GM21825 (cell line): Measurements from ENCODE around the gene PLEK.
"Not testable (repeated sequence)": the region's sequence is repeated elsewhere in the genome, so short reads cannot be mapped to it uniquely, and the experiment has no call there.

Source experiments
- ATAC-seq: cut with Tn5 transposase; IDR thresholded peaks from one replicate; pipeline ENCODE4 v1.9.1; 2021; ENCODE audit warnings: mild to moderate bottlenecking, moderate library complexity; ENCODE audit not compliant: unreplicated experiment

PLEK gene

DNA sequence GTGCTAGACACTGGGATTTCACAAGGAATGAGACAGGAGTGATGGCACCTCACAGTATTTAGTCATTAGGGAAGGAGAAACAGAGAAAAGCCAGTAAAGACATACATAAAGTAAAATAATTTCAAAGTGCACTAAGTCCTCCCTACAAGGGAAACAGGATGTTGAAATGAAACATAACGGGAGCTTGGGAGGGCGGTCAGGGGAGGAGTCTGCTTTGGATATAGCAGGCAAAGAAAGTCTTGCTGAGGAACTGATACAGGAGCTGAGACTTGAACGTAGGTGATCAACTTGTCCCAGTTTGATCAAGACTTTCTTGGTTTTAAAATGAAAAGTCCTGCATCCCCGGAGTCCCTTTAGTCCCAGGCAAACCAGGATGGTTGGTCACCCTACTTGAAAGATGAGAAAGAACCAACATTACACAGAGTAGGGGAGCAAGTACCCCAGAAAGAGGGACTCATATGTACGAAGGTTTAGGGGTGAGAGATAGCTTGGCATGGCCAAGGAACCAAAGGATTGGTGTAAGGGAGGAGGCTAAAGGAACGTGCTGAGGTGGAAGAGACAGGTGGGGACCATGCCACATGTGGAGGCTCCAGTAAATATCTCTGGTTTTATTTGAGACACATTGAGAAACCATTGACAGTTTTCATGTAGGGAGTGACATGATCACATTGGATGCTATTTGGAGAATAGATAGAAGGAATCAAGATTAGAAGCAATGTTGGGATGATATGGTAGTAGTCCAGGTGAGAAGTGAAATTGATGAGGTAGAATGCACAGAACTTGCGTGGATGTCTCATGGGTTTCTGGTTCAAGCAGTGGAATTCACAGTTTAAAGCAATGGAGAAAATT lies 73.6 kb downstream of the PLEK start:
- ATAC-seq, result no peak

DNA sequence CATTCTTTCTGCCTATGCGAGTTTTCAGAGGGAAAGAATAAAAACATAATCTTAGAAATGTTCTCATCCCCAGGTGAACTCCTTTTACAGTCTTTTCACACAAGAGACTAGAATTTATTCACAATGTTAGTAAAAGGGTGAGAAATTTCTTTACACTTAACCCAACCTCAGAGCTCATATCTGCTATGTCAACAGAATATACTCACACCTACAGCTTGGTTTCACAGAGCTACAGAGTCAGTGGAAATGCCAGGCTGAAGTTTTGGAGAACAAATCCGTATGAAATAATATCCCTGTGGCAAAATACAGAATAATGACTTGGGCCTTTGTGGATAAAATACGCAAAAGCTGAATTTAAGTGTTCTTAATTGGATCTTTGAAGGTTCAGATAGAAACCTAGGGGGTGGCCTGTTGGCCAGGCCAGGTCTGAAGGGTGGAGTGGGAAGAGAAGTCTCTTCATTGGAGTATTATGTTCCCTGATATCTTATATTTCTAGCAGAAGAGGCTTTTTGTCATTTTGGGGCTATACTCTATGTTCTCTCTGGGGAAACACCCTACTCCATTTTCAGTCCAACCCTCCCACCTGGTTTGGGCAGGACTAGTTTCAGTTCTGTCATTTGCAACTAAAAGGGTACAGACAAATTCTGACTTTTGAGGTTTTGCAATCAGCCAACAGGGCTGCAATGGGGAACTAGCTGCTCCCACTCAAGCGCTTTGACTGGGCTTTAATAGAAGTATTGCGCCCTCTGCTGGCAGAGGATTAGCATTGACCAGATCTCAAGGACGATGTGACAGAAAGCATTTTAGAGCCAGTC lies 76.3 kb downstream of the PLEK start:
- ATAC-seq, result peak; percentile 98

DNA sequence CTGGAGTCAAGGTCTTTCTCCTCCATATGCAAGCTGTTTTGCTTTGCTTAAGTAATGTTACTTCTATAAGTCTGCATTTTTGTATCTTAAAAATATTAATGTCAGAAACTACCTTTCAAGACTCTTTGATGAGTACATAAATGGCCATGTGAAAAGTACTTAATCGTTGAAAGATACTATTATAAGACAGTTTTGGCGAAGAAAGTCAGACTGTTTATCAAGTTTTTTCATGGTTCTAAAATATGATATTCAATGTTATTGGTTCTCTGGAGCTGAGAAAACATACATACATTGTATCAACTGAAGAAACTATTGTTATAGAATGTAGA lies 76.9 kb downstream of the PLEK start:
- no peak for ATAC-seq

DNA sequence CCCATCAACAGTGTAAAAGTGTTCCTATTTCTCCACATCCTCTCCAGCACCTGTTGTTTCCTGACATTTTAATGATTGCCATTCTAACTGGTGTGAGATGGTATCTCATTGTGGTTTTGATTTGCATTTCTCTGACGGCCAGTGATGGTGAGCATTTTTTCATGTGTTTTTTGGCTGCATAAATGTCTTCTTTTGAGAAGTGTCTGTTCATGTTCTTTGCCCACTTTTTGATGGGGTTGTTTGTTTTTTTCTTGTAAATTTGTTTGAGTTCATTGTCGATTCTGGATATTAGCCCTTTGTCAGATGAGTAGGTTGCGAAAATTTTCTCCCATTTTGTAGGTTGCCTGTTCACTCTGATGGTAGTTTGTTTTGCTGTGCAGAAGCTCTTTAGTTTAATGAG lies 81.3 kb downstream of the PLEK start:
- ATAC-seq, result not testable (repeated sequence)
